Mesodermal cell (in vitro differentiated cells): ENCODE measurements around the gene MCM6.
"Not testable (repeated sequence)": the region's sequence is repeated elsewhere in the genome, so short reads cannot be mapped to it uniquely, and the experiment has no call there.

Experiments used
- H3K27ac ChIP-seq: 2 replicates; pipeline ENCODE4 v1.7.0; 2013; ENCODE audit warnings: mild to moderate bottlenecking, low read depth, low read length, moderate library complexity; ENCODE audit not compliant: severe bottlenecking
- H3K36me3 ChIP-seq: 2 replicates; pipeline ENCODE4 v1.7.1; 2013; ENCODE audit warnings: mild to moderate bottlenecking, low read length, moderate library complexity; ENCODE audit not compliant: control insufficient read depth, insufficient read depth
- H3K4me1 ChIP-seq: one replicate; pipeline ENCODE4 v1.7.1; 2013; ENCODE audit warnings: mild to moderate bottlenecking, low read length; ENCODE audit not compliant: insufficient read depth, control insufficient read depth, poor library complexity, severe bottlenecking
- H3K4me3 ChIP-seq: 2 replicates; pipeline ENCODE4 v1.7.0; 2013; ENCODE audit warnings: low read length, control low read depth, mild to moderate bottlenecking; ENCODE audit not compliant: insufficient read depth, poor library complexity, severe bottlenecking; ENCODE audit errors: extremely low read depth
- H3K9me3 ChIP-seq: 2 replicates; pipeline ENCODE4 v1.7.1; 2013; ENCODE audit warnings: mild to moderate bottlenecking, low read length, moderate library complexity; ENCODE audit not compliant: control insufficient read depth
- WGBS, 2 experiments: methylation state at CpG; one replicate each; pipeline ENCODE4 v1.1.5; 2013; ENCODE audit warnings: missing lambda C conversion rate in 2 of 2; ENCODE audit not compliant: insufficient coverage in 2 of 2; 5-methylcytosine and 5-hydroxymethylcytosine counted together

The MCM6 gene

GRCh38 chr2:135800513-135801460, 75.5 kb downstream of the MCM6 start:
- Histone ChIP-seq H3K36me3 (no peaks in the 10 kb centered on the region), H3K9me3 (peaks cover 3% of the 10 kb centered on the region), H3K4me3 (no peak overlapping the region), H3K27ac (no peak overlapping the region), H3K4me1 (no peaks in the 10 kb centered on the region)
- WGBS, 2 experiments, result 76 to 96% methylated on average over 5 to 6 of the region's 9 CpGs

- no peak overlapping the region for H3K27ac ChIP-seq
- H3K4me1 ChIP-seq, result no peaks in the 10 kb centered on the region
- H3K9me3 ChIP-seq, result peaks cover 3% of the 10 kb centered on the region
- H3K4me3 ChIP-seq, result no peak overlapping the region
- WGBS, 2 experiments, result 0 to 31% methylated on average over 1 to 2 of the region's 2 CpGs
- no peaks in the 10 kb centered on the region for H3K36me3 ChIP-seq
Observed at GRCh38 chr2:135799738-135800137, 76.5 kb downstream of the MCM6 start.

GRCh38 chr2:135798762-135799161, 77.5 kb downstream of the MCM6 start:
- 83 to 86% methylated on average over 3 to 4 of the region's 4 CpGs for WGBS, 2 experiments

GRCh38 chr2:135798275-135798705, 78.0 kb downstream of the MCM6 start:
- 80 to 89% methylated on average over 3 of the region's 5 CpGs for WGBS, 2 experiments
- peaks cover 3% of the 10 kb centered on the region for H3K9me3 ChIP-seq

More at GRCh38 chr2:135798762-135799161, 77.5 kb downstream of the MCM6 start:
- peaks cover 3% of the 10 kb centered on the region for H3K9me3 ChIP-seq
- H3K4me3 ChIP-seq, result no peak overlapping the region
- H3K36me3 ChIP-seq, result no peaks in the 10 kb centered on the region
- H3K4me1 ChIP-seq, result no peaks in the 10 kb centered on the region
- H3K27ac ChIP-seq, result no peak overlapping the region

GRCh38 chr2:135797497-135798274, 78.6 kb downstream of the MCM6 start:
- no peak overlapping the region for H3K4me3 ChIP-seq
- H3K27ac ChIP-seq, result no peak overlapping the region
- WGBS, 2 experiments, result 57 to 72% methylated on average over 12 of the region's 22 CpGs
- H3K36me3 ChIP-seq, result no peaks in the 10 kb centered on the region
- H3K4me1 ChIP-seq, result no peaks in the 10 kb centered on the region
- H3K9me3 ChIP-seq, result peaks cover 3% of the 10 kb centered on the region

More at GRCh38 chr2:135798275-135798705, 78.0 kb downstream of the MCM6 start:
- Histone ChIP-seq H3K36me3 (no peaks in the 10 kb centered on the region), H3K4me3 (no peak overlapping the region), H3K27ac (no peak overlapping the region), H3K4me1 (no peaks in the 10 kb centered on the region)

GRCh38 chr2:135796606-135797005, 79.6 kb downstream of the MCM6 start:
- H3K4me1 ChIP-seq, result peaks cover 5% of the 10 kb centered on the region
- H3K4me3 ChIP-seq, result no peak overlapping the region
- WGBS, 2 experiments, result 96% methylated on average over 6 of the region's 8 CpGs; no CpG with 5 or more reads in 1 of the 2 experiments
- H3K27ac ChIP-seq, result no peak overlapping the region
- no peaks in the 10 kb centered on the region for H3K9me3 ChIP-seq
- no peaks in the 10 kb centered on the region for H3K36me3 ChIP-seq

GRCh38 chr2:135795641-135796040, 80.6 kb downstream of the MCM6 start:
- WGBS, 2 experiments, result 83% methylated on average over 3 of the region's 4 CpGs; no CpG with 5 or more reads in 1 of the 2 experiments
- not testable (repeated sequence) for H3K4me1 ChIP-seq, H3K4me3 ChIP-seq, H3K27ac ChIP-seq, H3K9me3 ChIP-seq, H3K36me3 ChIP-seq

GRCh38 chr2:135792401-135793150, 83.7 kb downstream of the MCM6 start:
- Histone ChIP-seq H3K4me1 (peaks cover 9% of the 10 kb centered on the region), H3K36me3 (peaks cover 6% of the 10 kb centered on the region), H3K4me3 (no peak overlapping the region), H3K27ac (no peak overlapping the region), H3K9me3 (peaks cover 4% of the 10 kb centered on the region)
- 58 to 75% methylated on average over 3 to 4 of the region's 7 CpGs for WGBS, 2 experiments

GRCh38 chr2:135791418-135792190, 84.6 kb downstream of the MCM6 start:
- H3K36me3 ChIP-seq, result peaks cover 10% of the 10 kb centered on the region
- H3K9me3 ChIP-seq, result peaks cover 4% of the 10 kb centered on the region
- peaks cover 17% of the 10 kb centered on the region for H3K4me1 ChIP-seq
- no peak overlapping the region for H3K4me3 ChIP-seq
- 100% methylated on average over 1 of the region's 2 CpGs; no CpG with 5 or more reads in 1 of the 2 experiments for WGBS, 2 experiments
- no peak overlapping the region for H3K27ac ChIP-seq
